Suprapubic skin (tissue), 4 donors: ENCODE data around the gene CEP112. TPM values are rescaled to one million over a fixed set of nuclear protein-coding genes. Genes with fewer than 3 reads are reported as not detected.
"Not testable (repeated sequence)": the region's sequence is repeated elsewhere in the genome, so short reads cannot be mapped to it uniquely, and the experiment has no call there.

Experiments used
- DNase-seq, 2 donors: peaks; one replicate each; pipeline ENCODE4 v3.0.0-alpha.2; 2019; ENCODE audit warnings: low spot score in 2 of 2
- H3K27ac ChIP-seq: fragments of 200-600 bp; sonication (generic); one replicate; pipeline ENCODE4 v1.5.1; 2019
- H3K27me3 ChIP-seq: fragments of 200-600 bp; sonication (generic); one replicate; pipeline ENCODE4 v1.5.1; 2019
- H3K36me3 ChIP-seq: fragments of 200-600 bp; sonication (generic); one replicate; pipeline ENCODE4 v1.5.1; 2019
- H3K4me1 ChIP-seq: fragments of 200-600 bp; sonication (generic); one replicate; pipeline ENCODE4 v1.5.1; 2019
- H3K4me3 ChIP-seq: fragments of 200-600 bp; sonication (generic); one replicate; pipeline ENCODE4 v1.5.1; 2019; ENCODE audit warnings: mild to moderate bottlenecking
- H3K9me3 ChIP-seq: fragments of 200-600 bp; sonication (generic); one replicate; pipeline ENCODE4 v1.5.1; 2019
- CTCF ChIP-seq, 2 donors: fragments of 200-600 bp in 1 of 2; fragments of 450-650 bp in 1 of 2; sonication (generic) in 1 of 2; IDR thresholded peaks; one replicate each; pipeline ENCODE4 v1.5.1; 2016 to 2019; ENCODE audit warnings: antibody characterized with exemption in 2 of 2, mild to moderate bottlenecking in 1 of 2, moderate library complexity in 1 of 2
- EP300 ChIP-seq: sonication (generic); formaldehyde crosslinking; IDR thresholded peaks from one replicate; pipeline ENCODE4 v1.6.1; 2017; ENCODE audit warnings: antibody characterized with exemption
- POLR2A ChIP-seq, 2 donors: fragments of 450-650 bp; IDR thresholded peaks; one replicate each; pipeline ENCODE4 v1.6.1; 2017; ENCODE audit warnings: antibody characterized with exemption in 2 of 2, mild to moderate bottlenecking in 2 of 2, moderate library complexity in 2 of 2
- POLR2AphosphoS5 ChIP-seq, 3 donors: sonication (generic); formaldehyde crosslinking; IDR thresholded peaks; one replicate each; pipeline ENCODE4 v1.6.1; 2017; ENCODE audit warnings: antibody characterized with exemption in 3 of 3
- WGBS: methylation state at CpG from one replicate; pipeline ENCODE4 v1.1.5; 2018; 5-methylcytosine and 5-hydroxymethylcytosine counted together
- total RNA-seq, 4 donors: library from RNA; depleted of rRNA; stranded (reverse); fragments of >200 nt; gene quantifications; one replicate each; pipeline ENCODE4 v1.1.0, GENCODE V29; 2016

Gene CEP112
- total RNA-seq, 4 donors from 2014 or later, result 0.68 to 14.1 (median 6.6) TPM

GRCh38 chr17:65813306-65813705 lies 378.6 kb downstream of the CEP112 start:
- no peaks in the 10 kb centered on the region for H3K36me3 ChIP-seq
- DNase-seq, result no peak
- H3K4me3 ChIP-seq, result no peak overlapping the region
- WGBS, result 74% methylated on average over 3 of the region's 3 CpGs
- H3K9me3 ChIP-seq, result no peaks in the 10 kb centered on the region
- no peaks in the 10 kb centered on the region for H3K4me1 ChIP-seq
- TF ChIP-seq CTCF (IDR thresholded peaks at IDR 0.05), result no peak
- no peak for TF ChIP-seq EP300
- no peak for TF ChIP-seq POLR2AphosphoS5 (IDR thresholded peaks at IDR 0.05)
- no peak for TF ChIP-seq POLR2A (IDR thresholded peaks at IDR 0.05)
- H3K27me3 ChIP-seq, result no peaks in the 10 kb centered on the region
- H3K27ac ChIP-seq, result no peak overlapping the region

- H3K27me3 ChIP-seq, result no peaks in the 10 kb centered on the region
- H3K4me3 ChIP-seq, result no peak overlapping the region
- H3K9me3 ChIP-seq, result peaks cover 7% of the 10 kb centered on the region
- H3K4me1 ChIP-seq, result no peaks in the 10 kb centered on the region
- WGBS, result 62% methylated on average over 3 of the region's 3 CpGs
- DNase-seq, result no peak
- TF ChIP-seq POLR2A (IDR thresholded peaks at IDR 0.05), result no peak
- no peak for TF ChIP-seq EP300
- no peak for TF ChIP-seq POLR2AphosphoS5 (IDR thresholded peaks at IDR 0.05)
- no peak for TF ChIP-seq CTCF (IDR thresholded peaks at IDR 0.05)
- no peaks in the 10 kb centered on the region for H3K36me3 ChIP-seq
- H3K27ac ChIP-seq, result no peak overlapping the region
Observed at GRCh38 chr17:65811043-65811442, 380.9 kb downstream of the CEP112 start.

- Histone ChIP-seq H3K4me1 (no peaks in the 10 kb centered on the region), H3K27me3 (no peaks in the 10 kb centered on the region), H3K9me3 (peaks cover 7% of the 10 kb centered on the region), H3K36me3 (no peaks in the 10 kb centered on the region), H3K4me3 (no peak overlapping the region), H3K27ac (no peak overlapping the region)
- no peak for DNase-seq
- TF ChIP-seq CTCF (IDR thresholded peaks at IDR 0.05) (no peak), POLR2A (IDR thresholded peaks at IDR 0.05) (no peak), POLR2AphosphoS5 (IDR thresholded peaks at IDR 0.05) (no peak), EP300 (no peak)
- 67% methylated on average over 2 of the region's 2 CpGs for WGBS
Observed at GRCh38 chr17:65809366-65809765, 382.6 kb downstream of the CEP112 start.

- not testable (repeated sequence) for H3K36me3 ChIP-seq, H3K9me3 ChIP-seq, H3K4me3 ChIP-seq, H3K27me3 ChIP-seq, H3K4me1 ChIP-seq, H3K27ac ChIP-seq, DNase-seq
- WGBS, result 94% methylated on average over 1 of the region's 1 CpG
Observed at GRCh38 chr17:65808566-65808965, 383.4 kb downstream of the CEP112 start.

GRCh38 chr17:65807361-65807760 lies 384.6 kb downstream of the CEP112 start:
- TF ChIP-seq POLR2A (IDR thresholded peaks at IDR 0.05), result no peak
- no peak for TF ChIP-seq EP300
- no peak for TF ChIP-seq POLR2AphosphoS5 (IDR thresholded peaks at IDR 0.05)
- TF ChIP-seq CTCF (IDR thresholded peaks at IDR 0.05), result no peak
- H3K27me3 ChIP-seq, result no peaks in the 10 kb centered on the region
- no peak for DNase-seq
- no peak overlapping the region for H3K4me3 ChIP-seq
- H3K36me3 ChIP-seq, result no peaks in the 10 kb centered on the region
- no peaks in the 10 kb centered on the region for H3K4me1 ChIP-seq
- H3K27ac ChIP-seq, result no peak overlapping the region
- peaks cover 7% of the 10 kb centered on the region for H3K9me3 ChIP-seq

GRCh38 chr17:65801513-65801912 lies 390.4 kb downstream of the CEP112 start:
- Histone ChIP-seq H3K27me3 (no peaks in the 10 kb centered on the region), H3K36me3 (no peaks in the 10 kb centered on the region), H3K4me1 (no peaks in the 10 kb centered on the region), H3K27ac (no peak overlapping the region), H3K4me3 (no peak overlapping the region), H3K9me3 (peaks cover 8% of the 10 kb centered on the region)
- TF ChIP-seq EP300, result no peak
- TF ChIP-seq POLR2AphosphoS5 (IDR thresholded peaks at IDR 0.05), result no peak
- no peak for TF ChIP-seq POLR2A (IDR thresholded peaks at IDR 0.05)
- TF ChIP-seq CTCF (IDR thresholded peaks at IDR 0.05), result no peak
- 97% methylated on average over 2 of the region's 2 CpGs for WGBS
- DNase-seq, result no peak
